Astrocyte (in vitro differentiated cells and primary cell): Measurements from ENCODE around the gene CAMK2G.

Experiments used
- CTCF ChIP-seq: IDR thresholded peaks from 2 replicates; pipeline ENCODE4 v1.5.1; 2011; ENCODE audit warnings: low read depth, mild to moderate bottlenecking, inconsistent platforms, low read length, moderate library complexity; ENCODE audit not compliant: insufficient read depth
- EZH2 ChIP-seq: IDR thresholded peaks from 2 replicates; pipeline ENCODE4 v1.6.1; 2012; ENCODE audit warnings: mild to moderate bottlenecking, low read length, inconsistent platforms; ENCODE audit not compliant: insufficient read depth

DNA sequence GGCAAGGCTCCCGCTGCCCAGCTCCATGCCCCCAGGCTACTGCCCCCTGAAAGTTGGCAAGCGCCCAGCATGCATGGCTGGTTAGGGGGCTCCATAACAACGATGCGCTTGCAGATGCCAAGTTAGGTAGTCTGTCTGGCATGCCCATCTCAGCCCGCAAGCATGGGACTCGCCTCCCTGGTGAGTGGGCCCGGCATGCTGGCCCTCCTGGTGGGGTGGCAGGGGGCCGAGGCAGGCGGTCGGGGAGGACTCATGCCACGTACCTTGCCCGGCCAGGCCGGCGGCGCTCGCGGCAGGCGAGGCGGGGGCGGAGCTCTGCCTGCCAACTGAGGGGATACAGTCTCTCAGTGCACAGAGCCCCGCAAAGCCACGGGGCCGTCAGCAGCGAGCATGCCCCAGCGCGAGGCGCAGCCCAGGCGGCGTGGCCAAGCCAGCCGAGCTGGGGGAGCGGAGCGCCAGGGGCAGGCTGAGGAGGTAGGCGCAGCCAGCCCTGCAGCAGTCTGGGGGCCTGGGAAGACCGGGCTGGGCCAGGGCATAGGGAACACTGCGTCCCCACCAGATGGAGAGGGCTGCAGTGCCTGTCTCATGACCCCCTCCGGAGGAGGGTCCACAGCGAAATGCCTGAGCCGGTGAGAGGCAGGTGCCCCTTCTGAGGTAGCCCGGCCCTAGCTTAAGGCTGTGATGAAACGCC, 34.9 kb downstream of the CAMK2G start:
- no peak for TF ChIP-seq CTCF
- TF ChIP-seq EZH2, result no peak
